Activated T-cell treated with anti-CD3 and anti-CD28 coated beads, Interleukin-2, amount 50 U/mL, for 72 hours (primary cell): ENCODE data around the gene ENDOV. TPM values are rescaled to one million over a fixed set of nuclear protein-coding genes. Genes with fewer than 3 reads are reported as not detected.
A peak's percentile ranks its signal among the peaks of the same experiment; 100 is the strongest.

Experiments used
- ATAC-seq, 2 donors: fragments of 150-1000 bp; cut with Tn5 transposase; replicated peaks in 1 of 2; 2 replicates each; pipeline ENCODE4 v1.10.0; 2021; ENCODE audit warnings: moderate library complexity in 2 of 2, mild to moderate bottlenecking in 1 of 2
- DNase-seq, 2 donors: peaks; one replicate each; pipeline ENCODE4 v3.0.0; 2021 to 2022; ENCODE audit warnings: mixed read lengths in 1 of 2
- H3K27ac Mint-ChIP-seq: one replicate; pipeline ENCODE4 v1.8.0; 2022; ENCODE audit warnings: mild to moderate bottlenecking, moderate library complexity, mixed read lengths
- H3K27me3 Mint-ChIP-seq: one replicate; pipeline ENCODE4 v1.8.0; 2022; ENCODE audit warnings: low read depth, mixed read lengths
- H3K36me3 Mint-ChIP-seq, 2 donors: one replicate each; pipeline ENCODE4 v1.8.0; 2022; ENCODE audit warnings: mixed read lengths in 2 of 2, mild to moderate bottlenecking in 1 of 2; ENCODE audit not compliant: insufficient read depth in 2 of 2
- H3K4me1 Mint-ChIP-seq: one replicate; pipeline ENCODE4 v1.8.0; 2022; ENCODE audit warnings: low read depth, mixed read lengths
- H3K4me3 Mint-ChIP-seq, 2 donors: one replicate each; pipeline ENCODE4 v1.8.0; 2022; ENCODE audit warnings: mild to moderate bottlenecking in 2 of 2, mixed read lengths in 2 of 2, moderate library complexity in 2 of 2
- H3K9me3 Mint-ChIP-seq, 2 donors: one replicate each; pipeline ENCODE4 v1.8.0; 2022; ENCODE audit warnings: mixed read lengths in 2 of 2
- total RNA-seq, 2 donors: library from RNA; stranded (reverse); gene quantifications; one replicate each; pipeline ENCODE4 v1.2.3, GENCODE V29; 2022

Gene ENDOV
- total RNA-seq: 10 to 100 TPM; 25.3 to 29.0 TPM

GRCh38 chr17:80414803-80415625 is at the start of gene ENDOV:
Gene ENDOV, plus strand, starts transcription at chr17:80415167. Its CDS starts 28 bp downstream, at chr17:80415195.
- no peaks in the 10 kb centered on the region for H3K36me3 Mint-ChIP-seq
- peaks cover 25% of the 10 kb centered on the region for H3K27me3 Mint-ChIP-seq
- H3K9me3 Mint-ChIP-seq: no peaks in the 10 kb centered on the region
- ATAC-seq (peak; percentile 95 to 96), DNase-seq (peak; percentile 92 to 93)
- H3K27ac Mint-ChIP-seq: peak within 1 kb of the TSS; percentile 35
- H3K4me3 Mint-ChIP-seq: peak within 1 kb of the TSS; percentile 89
- H3K4me1 Mint-ChIP-seq: peaks cover 40% of the 10 kb centered on the region

GRCh38 chr17:80365983-80366382 is 49.0 kb upstream of the ENDOV start:
- Mint-ChIP-seq H3K27me3 (no peaks in the 10 kb centered on the region), H3K4me1 (no peaks in the 10 kb centered on the region), H3K4me3 (no peak overlapping the region), H3K27ac (no peak overlapping the region), H3K36me3 (peaks cover 10 to 55% of the 10 kb centered on the region in 2 donors), H3K9me3 (no peaks in the 10 kb centered on the region)
- ATAC-seq: no peak
- DNase-seq: no peak

- DNase-seq: no peak
- Mint-ChIP-seq H3K27ac (no peak overlapping the region), H3K4me3 (no peak overlapping the region), H3K9me3 (no peaks in the 10 kb centered on the region), H3K36me3 (peaks cover 9 to 54% of the 10 kb centered on the region in 2 donors), H3K4me1 (no peaks in the 10 kb centered on the region), H3K27me3 (no peaks in the 10 kb centered on the region)
- ATAC-seq: no peak
Measured at GRCh38 chr17:80367503-80367902, 47.5 kb upstream of the ENDOV start.

- Mint-ChIP-seq H3K27ac (peak overlapping the region; percentile 64), H3K27me3 (no peaks in the 10 kb centered on the region), H3K4me1 (no peaks in the 10 kb centered on the region), H3K36me3 (peaks cover 6 to 61% of the 10 kb centered on the region in 2 donors), H3K4me3 (no peak overlapping the region), H3K9me3 (no peaks in the 10 kb centered on the region)
- ATAC-seq (no peak), DNase-seq (no peak)
Measured at GRCh38 chr17:80371196-80371595, 43.8 kb upstream of the ENDOV start.

- peaks cover 7 to 54% of the 10 kb centered on the region in 2 donors for H3K36me3 Mint-ChIP-seq
Measured at GRCh38 chr17:80372456-80372855, 42.5 kb upstream of the ENDOV start.

GRCh38 chr17:80372922-80373570 is 41.9 kb upstream of the ENDOV start:
- Mint-ChIP-seq H3K9me3 (no peaks in the 10 kb centered on the region), H3K36me3 (peaks cover 12 to 55% of the 10 kb centered on the region in 2 donors), H3K4me3 (no peak overlapping the region), H3K4me1 (no peaks in the 10 kb centered on the region), H3K27ac (peak overlapping the region; percentile 42), H3K27me3 (no peaks in the 10 kb centered on the region)
- DNase-seq: no peak
- ATAC-seq: peak in 1 of 2 donors; percentile 12

More at GRCh38 chr17:80372456-80372855, 42.5 kb upstream of the ENDOV start:
- Mint-ChIP-seq H3K4me3 (no peak overlapping the region), H3K9me3 (no peaks in the 10 kb centered on the region), H3K4me1 (no peaks in the 10 kb centered on the region), H3K27ac (peak overlapping the region; percentile 42), H3K27me3 (no peaks in the 10 kb centered on the region)
- DNase-seq: no peak
- ATAC-seq: no peak

- H3K4me1 Mint-ChIP-seq: no peaks in the 10 kb centered on the region
- ATAC-seq (no peak), DNase-seq (no peak)
- H3K27me3 Mint-ChIP-seq: no peaks in the 10 kb centered on the region
- peak overlapping the region; percentile 54 for H3K27ac Mint-ChIP-seq
- no peak overlapping the region for H3K4me3 Mint-ChIP-seq
- H3K36me3 Mint-ChIP-seq: peaks cover 10 to 63% of the 10 kb centered on the region in 2 donors
- no peaks in the 10 kb centered on the region for H3K9me3 Mint-ChIP-seq
Measured at GRCh38 chr17:80374039-80374731, 40.8 kb upstream of the ENDOV start.

- Mint-ChIP-seq H3K27me3 (no peaks in the 10 kb centered on the region), H3K9me3 (no peaks in the 10 kb centered on the region), H3K4me1 (no peaks in the 10 kb centered on the region), H3K27ac (peak overlapping the region; percentile 54), H3K36me3 (peaks cover 14 to 65% of the 10 kb centered on the region in 2 donors), H3K4me3 (no peak overlapping the region)
- DNase-seq (no peak), ATAC-seq (no peak)
Measured at GRCh38 chr17:80374732-80375585, 40.0 kb upstream of the ENDOV start.

- Mint-ChIP-seq H3K4me1 (no peaks in the 10 kb centered on the region), H3K9me3 (no peaks in the 10 kb centered on the region), H3K4me3 (no peak overlapping the region), H3K27me3 (no peaks in the 10 kb centered on the region), H3K36me3 (peaks cover 16 to 63% of the 10 kb centered on the region in 2 donors), H3K27ac (no peak overlapping the region)
- DNase-seq: no peak
- no peak for ATAC-seq
Measured at GRCh38 chr17:80376531-80376930, 38.4 kb upstream of the ENDOV start.

- ATAC-seq: peak in 1 of 2 donors; percentile 10
- Mint-ChIP-seq H3K9me3 (no peaks in the 10 kb centered on the region), H3K36me3 (peaks cover 19 to 59% of the 10 kb centered on the region in 2 donors), H3K27me3 (no peaks in the 10 kb centered on the region), H3K4me3 (no peak overlapping the region), H3K4me1 (no peaks in the 10 kb centered on the region), H3K27ac (peak overlapping the region; percentile 84)
- DNase-seq: no peak
Measured at GRCh38 chr17:80377798-80378197, 37.2 kb upstream of the ENDOV start.

- no peaks in the 10 kb centered on the region for H3K4me1 Mint-ChIP-seq
- DNase-seq: no peak
- H3K27ac Mint-ChIP-seq: peak overlapping the region; percentile 16
- no peaks in the 10 kb centered on the region for H3K27me3 Mint-ChIP-seq
- no peak overlapping the region for H3K4me3 Mint-ChIP-seq
- no peak for ATAC-seq
- H3K36me3 Mint-ChIP-seq: peaks cover 23 to 68% of the 10 kb centered on the region in 2 donors
- no peaks in the 10 kb centered on the region for H3K9me3 Mint-ChIP-seq
Measured at GRCh38 chr17:80379348-80379747, 35.6 kb upstream of the ENDOV start.

- Mint-ChIP-seq H3K4me1 (no peaks in the 10 kb centered on the region), H3K27ac (peak overlapping the region; percentile 46), H3K4me3 (no peak overlapping the region), H3K9me3 (no peaks in the 10 kb centered on the region), H3K36me3 (peaks cover 25 to 66% of the 10 kb centered on the region in 2 donors), H3K27me3 (no peaks in the 10 kb centered on the region)
- ATAC-seq (no peak), DNase-seq (no peak)
Measured at GRCh38 chr17:80380068-80380467, 34.9 kb upstream of the ENDOV start.
